Head of caudate nucleus (tissue), 42 donors: ENCODE measurements around the gene SLC2A8.

Experiments
- DNase-seq, 42 donors: peaks; one replicate each; pipeline versions ENCODE4 v3.0.0 to v3.0.0-alpha.2; 2020 to 2021; ENCODE audit warnings: mixed read lengths in 7 of 42
- intact Hi-C: fragments of 100-400 bp; cut with DNase I; formaldehyde crosslinking; loops from one replicate; pipeline ENCODE4 v1.15.0; 2022

Gene SLC2A8, protein sequence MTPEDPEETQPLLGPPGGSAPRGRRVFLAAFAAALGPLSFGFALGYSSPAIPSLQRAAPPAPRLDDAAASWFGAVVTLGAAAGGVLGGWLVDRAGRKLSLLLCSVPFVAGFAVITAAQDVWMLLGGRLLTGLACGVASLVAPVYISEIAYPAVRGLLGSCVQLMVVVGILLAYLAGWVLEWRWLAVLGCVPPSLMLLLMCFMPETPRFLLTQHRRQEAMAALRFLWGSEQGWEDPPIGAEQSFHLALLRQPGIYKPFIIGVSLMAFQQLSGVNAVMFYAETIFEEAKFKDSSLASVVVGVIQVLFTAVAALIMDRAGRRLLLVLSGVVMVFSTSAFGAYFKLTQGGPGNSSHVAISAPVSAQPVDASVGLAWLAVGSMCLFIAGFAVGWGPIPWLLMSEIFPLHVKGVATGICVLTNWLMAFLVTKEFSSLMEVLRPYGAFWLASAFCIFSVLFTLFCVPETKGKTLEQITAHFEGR

DNA sequence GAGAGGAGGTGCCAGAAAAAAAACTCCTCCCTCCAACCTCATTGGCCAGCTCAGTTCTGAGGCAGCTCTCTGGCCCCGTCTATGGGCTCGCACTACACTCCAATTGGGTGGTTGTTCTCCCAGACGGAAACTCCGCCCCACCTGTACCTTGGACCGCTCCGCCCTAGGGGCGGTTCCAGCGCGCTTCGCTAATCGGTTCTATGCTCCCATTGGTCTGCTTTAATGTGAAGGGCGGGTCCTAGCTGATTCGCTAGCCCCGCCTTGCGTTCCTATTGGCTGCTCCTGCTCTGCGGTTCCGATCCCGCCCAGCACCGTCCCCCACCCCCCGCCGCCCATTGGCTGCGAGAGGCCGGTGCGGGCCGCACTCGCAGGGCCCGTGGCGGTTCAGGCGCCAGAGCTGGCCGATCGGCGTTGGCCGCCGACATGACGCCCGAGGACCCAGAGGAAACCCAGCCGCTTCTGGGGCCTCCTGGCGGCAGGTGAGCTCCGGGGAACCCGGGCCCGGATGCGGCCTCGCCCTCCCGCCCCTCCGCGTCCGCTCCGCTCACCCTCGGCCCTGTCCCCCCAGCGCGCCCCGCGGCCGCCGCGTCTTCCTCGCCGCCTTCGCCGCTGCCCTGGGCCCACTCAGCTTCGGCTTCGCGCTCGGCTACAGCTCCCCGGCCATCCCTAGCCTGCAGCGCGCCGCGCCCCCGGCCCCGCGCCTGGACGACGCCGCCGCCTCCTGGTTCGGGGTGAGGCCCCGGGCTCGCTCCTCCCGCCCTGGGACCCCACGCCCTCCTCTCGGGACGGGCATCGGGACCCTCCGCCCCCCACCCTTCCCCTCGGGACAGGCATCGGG lies at the start of gene SLC2A8:
TSS of gene SLC2A8 (plus strand) at position 362 of the 838 bp plus-strand sequence. CDS start at position 424, 62 bp downstream.
- peak; percentile 97 to 100 (median 100) for DNase-seq
- intact Hi-C loops: loop anchor here (5.0 kb wide), 1 partner anchor 170 kb away; no protein-coding TSS in a partner anchor

DNA sequence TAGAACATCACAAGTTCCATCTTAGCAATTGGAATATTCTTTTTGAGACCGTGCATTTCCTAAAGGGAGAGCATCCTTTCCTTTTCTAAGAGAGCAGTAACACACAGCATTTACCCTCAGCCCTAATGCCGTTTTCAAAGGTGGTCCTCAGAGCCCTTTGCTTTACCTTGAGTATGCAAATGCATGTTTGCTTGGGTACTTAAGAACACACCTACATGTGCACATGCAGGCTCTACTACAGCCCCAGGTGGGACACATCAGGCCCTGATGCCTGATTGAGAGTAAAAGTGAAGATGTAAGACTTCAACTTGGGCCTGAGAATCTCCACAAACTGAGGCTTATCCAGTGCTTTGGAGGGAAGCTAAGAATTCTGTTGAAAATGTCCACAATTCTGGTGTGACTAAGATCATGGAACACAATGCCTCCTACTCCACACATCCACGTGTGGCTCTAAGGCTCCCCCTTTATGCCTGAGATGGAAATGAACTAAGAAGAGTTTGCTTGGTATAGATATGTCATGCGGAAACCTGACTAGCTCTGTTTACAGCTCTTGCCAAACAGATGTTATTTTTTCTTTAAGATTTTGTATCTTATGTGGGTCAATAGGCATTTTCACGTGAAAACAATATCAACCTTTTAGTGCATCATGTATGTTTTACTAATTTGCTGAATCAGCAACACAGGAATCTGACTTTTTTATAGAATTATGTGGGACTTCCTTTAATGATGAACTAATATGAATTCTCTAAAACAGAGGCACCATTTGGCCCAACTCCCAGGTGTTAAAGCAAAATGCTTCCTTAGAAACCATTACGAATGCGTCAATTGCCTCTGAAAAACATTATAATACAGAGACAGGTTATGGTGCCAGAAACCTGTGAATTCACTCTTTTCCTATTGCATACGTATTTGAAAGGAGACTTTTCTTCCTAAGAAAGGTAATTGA lies 48.9 kb upstream of the SLC2A8 start:
- peak in 9 of 42 donors; percentile 25 to 71 (median 36) for DNase-seq
- intact Hi-C loops: no loop called here

GRCh38 chr9:127349483-127350113 lies 47.4 kb upstream of the SLC2A8 start:
- DNase-seq: no peak
- intact Hi-C loops: no loop called here

DNA sequence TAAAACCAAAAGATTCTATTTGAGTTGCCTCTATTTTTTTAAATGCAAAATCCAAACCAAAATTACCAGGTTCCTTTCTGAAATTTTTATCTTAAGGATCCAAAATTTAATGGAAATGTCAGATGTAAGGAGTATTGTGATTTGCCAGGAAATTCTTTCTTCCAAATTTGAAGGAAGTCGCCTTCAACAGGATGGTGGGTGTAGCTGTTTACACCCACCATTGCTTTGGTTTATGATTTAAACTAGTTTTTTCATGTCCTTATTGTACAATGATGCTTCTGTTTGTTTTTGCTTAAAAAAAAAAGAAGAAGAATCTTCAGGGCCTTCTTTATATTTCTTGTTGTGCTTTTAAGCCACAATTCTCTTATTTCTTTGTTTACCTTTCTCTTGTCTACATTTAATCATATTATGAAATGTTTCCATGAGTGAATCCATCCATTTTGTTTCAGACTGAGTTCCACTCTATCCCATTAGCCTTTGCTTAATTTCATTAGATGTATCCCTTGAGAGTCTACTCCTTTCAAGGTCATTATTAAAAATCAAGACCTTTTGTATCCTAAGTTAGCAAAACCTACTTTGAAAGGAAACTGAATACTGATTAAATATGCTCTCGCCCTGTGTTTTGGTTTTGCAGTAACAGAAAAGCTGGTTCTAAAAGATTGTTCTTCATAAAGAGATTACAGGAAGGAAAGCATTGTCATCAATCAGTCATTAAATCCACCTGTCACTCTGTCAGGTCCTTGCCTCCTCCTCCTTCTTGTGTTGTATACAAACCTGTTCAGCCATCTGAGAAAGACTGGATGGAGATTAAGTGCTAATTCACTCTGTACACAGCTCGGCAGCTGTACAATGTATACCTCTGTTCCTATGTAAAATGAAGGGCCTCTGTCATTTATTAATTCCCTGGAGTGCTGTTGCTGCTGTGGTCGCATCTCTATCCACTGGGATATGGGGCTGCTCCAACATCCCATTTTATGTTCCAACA lies 45.5 kb upstream of the SLC2A8 start:
- no peak for DNase-seq
- intact Hi-C loops: no loop called here

- no peak for DNase-seq
- intact Hi-C loops: no loop called here
Observed at GRCh38 chr9:127353882-127354281, 43.1 kb upstream of the SLC2A8 start.

- DNase-seq: no peak
- intact Hi-C loops: no loop called here
Observed at GRCh38 chr9:127356906-127357305, 40.1 kb upstream of the SLC2A8 start.

DNA sequence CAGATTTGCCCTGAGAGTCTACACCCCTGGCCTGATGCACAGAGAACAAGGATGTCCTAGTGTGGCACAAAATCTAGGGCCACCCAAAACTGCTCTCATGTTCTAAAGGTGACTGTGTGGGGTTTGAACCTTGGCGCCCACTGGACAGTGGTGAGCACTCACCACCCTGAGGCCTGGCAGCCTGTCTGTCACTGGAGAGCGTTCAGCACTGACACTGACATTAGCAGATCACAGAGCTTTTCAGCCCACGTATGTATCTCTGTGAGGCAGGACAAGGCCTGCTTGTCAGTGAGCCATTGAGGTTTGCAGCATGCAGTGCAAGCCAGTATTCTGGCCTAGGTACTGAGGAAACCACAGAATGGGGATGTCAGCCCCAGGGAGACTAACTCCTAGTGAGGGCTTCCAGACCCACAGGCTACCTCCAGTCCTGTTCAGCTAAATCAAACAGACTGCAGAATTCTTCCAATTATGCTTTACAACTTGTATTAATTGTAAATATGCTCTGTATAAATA lies 38.9 kb upstream of the SLC2A8 start:
- DNase-seq: no peak
- intact Hi-C loops: no loop called here

GRCh38 chr9:127358770-127359169 lies 38.2 kb upstream of the SLC2A8 start:
- intact Hi-C loops: no loop called here

GRCh38 chr9:127360250-127360649 lies 36.7 kb upstream of the SLC2A8 start:
- intact Hi-C loops: no loop called here
- DNase-seq: peak in 14 of 42 donors; percentile 16 to 60 (median 38)

More at GRCh38 chr9:127358770-127359169, 38.2 kb upstream of the SLC2A8 start:
- no peak for DNase-seq

GRCh38 chr9:127360829-127361228 lies 36.1 kb upstream of the SLC2A8 start:
- DNase-seq: peak in 13 of 42 donors; percentile 16 to 53 (median 30)
- intact Hi-C loops: no loop called here

- no peak for DNase-seq
- intact Hi-C loops: no loop called here
Observed at GRCh38 chr9:127361561-127361960, 35.4 kb upstream of the SLC2A8 start.

GRCh38 chr9:127362829-127363228 lies 34.1 kb upstream of the SLC2A8 start:
- no peak for DNase-seq
- intact Hi-C loops: no loop called here

DNA sequence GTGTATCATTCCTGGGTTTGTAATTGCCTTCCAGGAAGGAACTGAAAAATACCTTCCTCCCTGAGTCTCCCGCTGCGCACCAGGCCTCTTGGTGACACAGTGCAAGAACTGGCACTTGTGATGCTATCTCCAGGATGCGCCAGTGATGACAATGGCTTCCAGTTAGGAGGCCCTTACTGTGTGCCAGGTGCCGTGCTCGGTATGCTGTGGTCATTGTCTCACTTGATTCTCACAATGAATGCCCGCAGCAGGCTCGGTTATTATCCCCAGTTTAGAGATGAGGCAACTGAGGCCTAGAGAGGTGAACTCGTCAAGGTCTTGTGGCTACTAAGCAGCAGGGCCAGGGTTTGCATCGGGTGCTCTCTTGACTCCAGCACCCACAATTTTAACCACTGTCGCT lies 31.5 kb upstream of the SLC2A8 start:
- DNase-seq: no peak
- intact Hi-C loops: no loop called here

- DNase-seq: peak in 38 of 42 donors; percentile 24 to 85 (median 58)
- intact Hi-C loops: no loop called here
Observed at GRCh38 chr9:127366594-127366993, 30.4 kb upstream of the SLC2A8 start.

DNA sequence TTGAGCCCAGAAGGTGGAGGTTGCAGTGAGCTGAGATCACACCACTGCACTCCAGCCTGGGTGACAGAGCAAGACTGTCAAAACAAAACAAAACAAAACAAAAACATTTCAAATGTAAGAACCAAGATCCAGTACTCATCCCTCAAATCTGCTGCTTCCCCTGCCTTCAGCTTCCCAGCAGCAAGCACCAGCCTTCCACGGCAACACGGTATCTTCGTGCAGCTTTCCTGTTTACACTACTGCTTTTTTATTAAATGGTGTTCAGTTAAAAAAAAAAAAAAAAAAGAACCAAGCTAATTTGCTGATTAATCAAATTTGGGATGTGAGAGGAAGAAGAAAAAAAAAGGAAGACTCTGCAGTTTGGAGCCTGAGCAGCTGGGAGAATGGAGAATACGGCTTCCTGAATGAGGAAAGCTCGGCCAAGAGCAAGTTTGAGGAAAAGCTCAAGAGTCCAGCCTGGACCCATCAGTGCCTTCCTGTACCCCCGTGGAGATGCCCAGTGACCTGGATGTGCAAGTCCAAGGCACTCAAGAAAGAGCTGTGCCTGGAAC lies 28.0 kb upstream of the SLC2A8 start:
- peak in 2 of 42 donors; percentile 26 to 37 for DNase-seq
- intact Hi-C loops: no loop called here

GRCh38 chr9:127369428-127369827 lies 27.5 kb upstream of the SLC2A8 start:
- intact Hi-C loops: no loop called here
- DNase-seq: peak in 1 of 42 donors; percentile 18
